Effector memory CD8-positive, alpha-beta T cell (primary cell): Measurements from ENCODE around the gene EME2.

Experiments
- ATAC-seq: fragments of 150-1000 bp; cut with Tn5 transposase; replicated peaks from 2 replicates; pipeline ENCODE4 v1.10.0; 2021; ENCODE audit warnings: mild to moderate bottlenecking, moderate library complexity
- DNase-seq, 3 experiments: peaks; one replicate each; pipeline ENCODE4 v3.0.0; 2021
- H3K27ac Mint-ChIP-seq, 2 donors: one replicate each; pipeline ENCODE4 v1.8.0; 2022; ENCODE audit warnings: mild to moderate bottlenecking in 2 of 2, mixed read lengths in 2 of 2, moderate library complexity in 2 of 2
- H3K27me3 Mint-ChIP-seq, 2 donors: one replicate each; pipeline ENCODE4 v1.8.0; 2022; ENCODE audit warnings: mixed read lengths in 2 of 2
- H3K36me3 Mint-ChIP-seq: one replicate; pipeline ENCODE4 v1.8.0; 2022; ENCODE audit warnings: mild to moderate bottlenecking, moderate library complexity, mixed read lengths; ENCODE audit not compliant: insufficient read depth
- H3K4me1 Mint-ChIP-seq, 2 donors: one replicate each; pipeline ENCODE4 v1.8.0; 2022; ENCODE audit warnings: low read depth in 2 of 2, mixed read lengths in 2 of 2
- H3K4me3 Mint-ChIP-seq, 2 donors: one replicate each; pipeline ENCODE4 v1.8.0; 2022; ENCODE audit warnings: mild to moderate bottlenecking in 2 of 2, mixed read lengths in 2 of 2, moderate library complexity in 2 of 2
- H3K9me3 Mint-ChIP-seq, 2 donors: one replicate each; pipeline ENCODE4 v1.8.0; 2022; ENCODE audit warnings: mixed read lengths in 2 of 2

EME2 gene

DNA sequence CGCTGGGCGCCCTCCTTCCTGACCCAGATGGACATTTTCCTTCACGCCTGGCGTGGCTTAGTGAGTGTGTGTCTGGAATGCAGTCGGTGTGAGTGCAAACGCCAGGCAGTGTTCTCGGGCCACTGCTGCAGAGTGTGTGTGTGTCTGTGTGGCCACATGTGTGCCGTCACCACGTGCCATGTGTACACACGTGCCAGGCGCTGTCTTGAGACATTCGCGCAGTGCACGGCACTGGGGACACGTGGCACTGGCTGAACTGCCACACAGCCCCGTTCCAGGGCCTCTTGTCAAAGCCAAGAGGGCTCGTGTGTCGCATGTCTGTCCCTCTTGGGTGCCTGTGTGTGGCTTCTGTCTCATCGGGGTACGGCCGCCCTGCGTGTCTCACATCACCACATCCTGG is 37.8 kb upstream of the EME2 start:
- H3K4me1 Mint-ChIP-seq, result no peaks in the 10 kb centered on the region
- H3K27ac Mint-ChIP-seq, result no peak overlapping the region
- H3K4me3 Mint-ChIP-seq, result no peak overlapping the region
- no peaks in the 10 kb centered on the region for H3K9me3 Mint-ChIP-seq
- no peak for DNase-seq
- no peak for ATAC-seq
- peaks cover 33% of the 10 kb centered on the region for H3K36me3 Mint-ChIP-seq
- no peaks in the 10 kb centered on the region for H3K27me3 Mint-ChIP-seq

DNA sequence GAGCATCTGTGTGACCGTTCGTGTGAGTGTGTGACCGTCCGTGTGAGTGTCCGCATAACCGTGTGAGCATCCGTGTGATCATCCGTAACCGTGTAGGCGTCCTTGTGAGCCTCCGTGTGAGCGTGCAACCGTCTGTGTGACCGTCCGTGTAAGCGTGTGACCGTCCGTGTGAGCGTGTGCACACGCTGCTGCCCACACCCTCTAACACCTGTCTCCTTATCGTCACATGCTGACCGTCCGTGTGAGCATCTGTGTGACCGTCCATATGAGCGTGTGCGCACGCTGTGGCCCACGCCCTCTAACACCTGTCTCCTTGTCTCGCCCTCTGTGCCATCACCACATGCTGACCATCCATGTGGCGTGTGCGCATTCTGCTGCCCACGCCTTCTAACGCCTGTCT is 32.4 kb upstream of the EME2 start:
- no peaks in the 10 kb centered on the region for H3K9me3 Mint-ChIP-seq
- DNase-seq (no peak), ATAC-seq (no peak)
- no peak overlapping the region for H3K27ac Mint-ChIP-seq
- peaks cover 22% of the 10 kb centered on the region for H3K36me3 Mint-ChIP-seq
- H3K4me1 Mint-ChIP-seq, result peaks cover 1 to 7% of the 10 kb centered on the region in 2 donors
- H3K27me3 Mint-ChIP-seq, result no peaks in the 10 kb centered on the region
- H3K4me3 Mint-ChIP-seq, result no peak overlapping the region

- H3K9me3 Mint-ChIP-seq, result no peaks in the 10 kb centered on the region
- DNase-seq (no peak), ATAC-seq (no peak)
- H3K36me3 Mint-ChIP-seq, result peaks cover 26% of the 10 kb centered on the region
- no peaks in the 10 kb centered on the region for H3K27me3 Mint-ChIP-seq
- H3K27ac Mint-ChIP-seq, result no peak overlapping the region
- H3K4me1 Mint-ChIP-seq, result peaks cover 1 to 7% of the 10 kb centered on the region in 2 donors
- peak overlapping the region in 1 of 2 donors; percentile 23 for H3K4me3 Mint-ChIP-seq
These were observed 31.7 kb upstream of the EME2 start for GRCh38 chr16:1740781-1741490.

GRCh38 chr16:1741553-1742165 is 31.0 kb upstream of the EME2 start:
- Mint-ChIP-seq H3K4me1 (peaks cover 1 to 7% of the 10 kb centered on the region in 2 donors), H3K9me3 (no peaks in the 10 kb centered on the region), H3K27me3 (no peaks in the 10 kb centered on the region)

DNA sequence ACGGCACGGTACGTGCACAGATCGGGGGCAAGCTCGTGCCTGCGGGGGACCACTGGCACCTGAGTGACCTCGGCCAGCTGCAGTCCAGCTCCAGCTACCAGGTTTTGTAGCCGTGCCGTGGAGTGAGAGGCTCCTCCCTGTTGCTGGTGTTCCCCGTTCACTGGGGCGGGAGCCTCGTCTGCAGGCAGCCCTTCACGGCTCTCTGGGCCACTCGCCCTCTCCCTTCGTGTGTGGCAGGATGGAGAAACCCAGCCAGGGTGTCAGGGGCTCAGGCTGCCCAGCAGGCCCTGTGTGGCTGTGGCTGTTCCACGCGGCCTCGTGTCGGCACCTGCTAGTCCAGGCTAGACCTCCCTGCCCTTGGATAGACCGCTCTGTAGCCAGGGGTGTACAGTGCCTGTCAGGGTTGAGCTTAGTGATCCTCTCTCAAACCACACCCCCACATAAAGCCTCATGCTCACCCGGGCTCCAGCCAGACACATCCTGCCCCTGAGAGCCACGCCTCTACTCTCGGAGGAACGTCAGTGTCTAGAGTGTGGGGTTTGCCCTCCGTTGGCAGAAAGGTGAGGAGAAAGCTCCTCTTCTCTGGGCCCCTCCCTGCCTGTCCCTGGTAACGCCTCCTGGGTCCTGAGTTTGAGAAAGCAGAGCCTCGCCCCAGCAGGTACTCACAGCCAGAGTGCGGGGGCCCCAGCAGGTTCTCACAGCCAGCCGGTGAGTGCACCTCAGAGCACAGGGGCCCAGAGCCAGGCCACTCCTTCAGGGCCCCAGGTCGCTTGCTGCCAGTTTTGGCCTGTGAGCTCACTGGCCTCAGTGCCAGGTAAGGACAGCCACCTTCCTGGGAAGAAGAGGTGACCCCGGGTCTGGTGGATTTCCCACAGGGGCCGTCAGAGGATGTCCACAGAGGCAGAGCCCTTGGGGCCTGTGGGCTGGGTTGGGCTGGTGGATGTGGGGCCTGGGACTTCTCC is 29.0 kb upstream of the EME2 start:
- Mint-ChIP-seq H3K27me3 (no peaks in the 10 kb centered on the region), H3K36me3 (peaks cover 36% of the 10 kb centered on the region), H3K9me3 (no peaks in the 10 kb centered on the region), H3K27ac (no peak overlapping the region), H3K4me1 (peaks cover 1 to 7% of the 10 kb centered on the region in 2 donors), H3K4me3 (no peak overlapping the region)
- ATAC-seq, result no peak
- DNase-seq, result no peak

More at GRCh38 chr16:1741553-1742165, 31.0 kb upstream of the EME2 start:
- Mint-ChIP-seq H3K36me3 (peaks cover 26% of the 10 kb centered on the region), H3K4me3 (no peak overlapping the region), H3K27ac (peak overlapping the region in 1 of 2 donors; percentile 79)
- ATAC-seq, result no peak
- no peak for DNase-seq

GRCh38 chr16:1744338-1744840 is 28.2 kb upstream of the EME2 start:
- H3K36me3 Mint-ChIP-seq, result peaks cover 36% of the 10 kb centered on the region

GRCh38 chr16:1745181-1745899 is 27.3 kb upstream of the EME2 start:
- Mint-ChIP-seq H3K4me3 (no peak overlapping the region), H3K9me3 (no peaks in the 10 kb centered on the region), H3K4me1 (peaks cover 1 to 7% of the 10 kb centered on the region in 2 donors), H3K36me3 (peaks cover 40% of the 10 kb centered on the region), H3K27me3 (no peaks in the 10 kb centered on the region), H3K27ac (peak overlapping the region in 1 of 2 donors; percentile 51)
- DNase-seq, result no peak
- no peak for ATAC-seq

More at GRCh38 chr16:1744338-1744840, 28.2 kb upstream of the EME2 start:
- H3K4me3 Mint-ChIP-seq, result no peak overlapping the region
- DNase-seq (no peak), ATAC-seq (no peak)
- no peaks in the 10 kb centered on the region for H3K9me3 Mint-ChIP-seq
- peak overlapping the region in 1 of 2 donors; percentile 51 for H3K27ac Mint-ChIP-seq
- H3K4me1 Mint-ChIP-seq, result peaks cover 1 to 7% of the 10 kb centered on the region in 2 donors
- no peaks in the 10 kb centered on the region for H3K27me3 Mint-ChIP-seq

- ATAC-seq (no peak), DNase-seq (no peak)
- Mint-ChIP-seq H3K27me3 (no peaks in the 10 kb centered on the region), H3K27ac (no peak overlapping the region), H3K4me1 (peaks cover 1 to 7% of the 10 kb centered on the region in 2 donors), H3K36me3 (peaks cover 42% of the 10 kb centered on the region), H3K9me3 (no peaks in the 10 kb centered on the region), H3K4me3 (no peak overlapping the region)
These were observed 26.5 kb upstream of the EME2 start for GRCh38 chr16:1745900-1746692.

GRCh38 chr16:1746693-1747195 is 25.9 kb upstream of the EME2 start:
- Mint-ChIP-seq H3K27me3 (no peaks in the 10 kb centered on the region), H3K9me3 (no peaks in the 10 kb centered on the region), H3K27ac (no peak overlapping the region), H3K4me1 (peaks cover 1 to 7% of the 10 kb centered on the region in 2 donors), H3K36me3 (peaks cover 41% of the 10 kb centered on the region), H3K4me3 (no peak overlapping the region)
- ATAC-seq (no peak), DNase-seq (no peak)

DNA sequence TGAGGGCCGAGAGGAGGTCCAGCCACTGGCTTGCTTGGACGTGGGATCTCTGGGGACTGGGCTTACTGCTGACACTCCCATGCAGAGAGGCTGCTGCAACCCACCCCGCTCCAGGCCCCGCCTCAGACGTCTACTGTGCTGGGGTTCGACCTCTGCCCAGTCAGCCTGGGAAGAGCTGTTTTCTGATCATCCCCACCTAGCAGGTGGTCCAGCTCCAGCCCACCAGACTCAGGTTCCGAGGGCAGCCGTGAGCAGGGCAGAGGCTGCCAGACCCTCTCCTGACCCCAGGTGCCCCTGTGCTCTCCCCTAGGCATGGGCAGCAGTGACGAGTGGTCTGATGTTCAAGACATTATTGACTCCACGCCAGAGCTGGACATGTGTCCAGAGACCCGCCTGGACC is 24.7 kb upstream of the EME2 start:
- no peak for DNase-seq
- H3K27me3 Mint-ChIP-seq, result no peaks in the 10 kb centered on the region
- H3K4me1 Mint-ChIP-seq, result peaks cover 4 to 7% of the 10 kb centered on the region in 2 donors
- no peak for ATAC-seq
- no peak overlapping the region for H3K4me3 Mint-ChIP-seq
- H3K27ac Mint-ChIP-seq, result no peak overlapping the region
- no peaks in the 10 kb centered on the region for H3K9me3 Mint-ChIP-seq
- H3K36me3 Mint-ChIP-seq, result peaks cover 46% of the 10 kb centered on the region

DNA sequence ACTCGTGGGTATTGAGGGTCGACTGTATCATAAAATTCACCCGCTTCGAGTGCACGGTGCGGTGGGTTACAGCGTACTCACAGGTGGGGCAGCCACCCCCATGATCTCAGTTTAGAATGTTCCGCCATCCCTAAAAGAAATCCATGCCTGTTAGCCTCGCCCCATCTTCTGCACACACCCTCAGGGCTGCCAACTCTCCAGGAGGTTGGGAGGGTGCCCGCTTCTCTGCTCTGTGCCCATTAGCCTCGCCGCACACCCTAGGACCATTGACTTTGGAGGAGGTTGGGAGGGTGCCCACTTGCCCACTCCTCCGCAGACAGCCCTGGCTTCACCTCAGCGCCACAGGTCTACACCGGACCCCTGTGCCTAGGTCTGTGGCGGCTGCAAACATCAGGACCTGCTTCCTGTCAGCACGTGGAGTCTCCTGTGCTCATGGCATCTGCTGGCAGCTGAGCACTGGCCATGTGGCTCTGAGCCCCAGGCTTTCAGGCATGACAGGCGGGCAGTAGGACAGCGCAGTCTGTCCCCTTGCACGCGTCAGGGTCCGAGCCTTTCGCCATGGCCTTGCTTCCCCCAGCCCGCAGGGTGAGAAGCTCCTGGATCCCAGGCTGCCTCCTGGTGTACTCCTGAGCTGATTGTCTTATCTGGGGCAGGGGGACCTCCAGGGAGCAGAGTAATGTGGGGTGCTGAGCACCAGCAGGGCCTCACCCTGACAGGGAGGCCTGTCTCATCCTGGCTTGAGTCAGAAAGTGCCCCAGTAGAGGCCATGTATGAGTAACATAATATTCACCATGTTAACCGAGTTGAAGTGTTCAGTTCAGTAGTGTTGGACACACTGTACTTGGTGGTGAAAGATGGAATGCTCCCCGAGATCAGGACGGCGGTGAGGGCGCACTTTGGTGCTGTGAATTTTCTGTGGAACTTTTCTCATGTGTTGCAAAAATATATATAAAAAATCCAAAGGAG is 23.2 kb upstream of the EME2 start:
- DNase-seq, result no peak
- Mint-ChIP-seq H3K9me3 (no peaks in the 10 kb centered on the region), H3K4me1 (peaks cover 4 to 6% of the 10 kb centered on the region in 2 donors), H3K27ac (no peak overlapping the region), H3K36me3 (peaks cover 50% of the 10 kb centered on the region), H3K27me3 (no peaks in the 10 kb centered on the region), H3K4me3 (no peak overlapping the region)
- ATAC-seq, result no peak
